Thymus (tissue), 11 donors: ENCODE results near the gene XG. TPM values are rescaled to one million over a fixed set of nuclear protein-coding genes. Genes with fewer than 3 reads are reported as not detected.
"Not testable (repeated sequence)": the region's sequence is repeated elsewhere in the genome, so short reads cannot be mapped to it uniquely, and the experiment has no call there.

Source experiments
- DNase-seq, 9 donors: peaks; one replicate each; pipeline ENCODE4 v3.0.0-alpha.2; 2013; ENCODE audit warnings: low spot score in 9 of 9, low read depth in 6 of 9, missing footprints in 1 of 9
- H3K27ac ChIP-seq, 2 donors: one replicate each; pipeline ENCODE4 v1.5.1; 2013; ENCODE audit warnings: control low read depth in 1 of 2, low read depth in 1 of 2, low read length in 1 of 2, mild to moderate bottlenecking in 1 of 2, moderate library complexity in 1 of 2
- H3K27me3 ChIP-seq, 2 donors: one replicate each; pipeline ENCODE4 v1.5.1; 2013; ENCODE audit warnings: low read length in 1 of 2; ENCODE audit not compliant: control insufficient read depth in 2 of 2, insufficient read depth in 1 of 2
- H3K36me3 ChIP-seq, 2 donors: one replicate each; pipeline ENCODE4 v1.5.1; 2013; ENCODE audit warnings: low read length in 1 of 2, mild to moderate bottlenecking in 1 of 2, moderate library complexity in 1 of 2; ENCODE audit not compliant: control insufficient read depth in 2 of 2, insufficient read depth in 2 of 2
- H3K4me1 ChIP-seq, 2 donors: one replicate each; pipeline ENCODE4 v1.5.1; 2013; ENCODE audit warnings: low read length in 2 of 2; ENCODE audit not compliant: control insufficient read depth in 2 of 2, insufficient read depth in 2 of 2
- H3K4me3 ChIP-seq, 2 donors: one replicate each; pipeline ENCODE4 v1.5.1; 2013; ENCODE audit warnings: low read length in 2 of 2, control low read depth in 1 of 2, mild to moderate bottlenecking in 1 of 2
- H3K9me3 ChIP-seq, 2 donors: one replicate each; pipeline ENCODE4 v1.5.1; 2013; ENCODE audit warnings: low read length in 1 of 2, mild to moderate bottlenecking in 1 of 2; ENCODE audit not compliant: control insufficient read depth in 2 of 2, insufficient read depth in 1 of 2
- WGBS: extraction: QIAGEN DNeasy Blood & Tissue Kit; methylation state at CpG from one replicate; pipeline ENCODE4 v1.1.7; 2013; 5-methylcytosine and 5-hydroxymethylcytosine counted together
- polyA plus RNA-seq: library from polyadenylated mRNA; stranded (reverse); fragments of 200-250 nt; gene quantifications from one replicate; pipeline ENCODE4 v1.2.3, GENCODE V29; 2013
- total RNA-seq: library from RNA; stranded (reverse); fragments of 120-200 nt; gene quantifications from one replicate; pipeline ENCODE4 v1.2.4, GENCODE V29; 2013
- donor health status: healthy.

Gene XG
- total and polyA plus RNA-seq, 2 donors: 1.0 to 1.3 TPM

DNA sequence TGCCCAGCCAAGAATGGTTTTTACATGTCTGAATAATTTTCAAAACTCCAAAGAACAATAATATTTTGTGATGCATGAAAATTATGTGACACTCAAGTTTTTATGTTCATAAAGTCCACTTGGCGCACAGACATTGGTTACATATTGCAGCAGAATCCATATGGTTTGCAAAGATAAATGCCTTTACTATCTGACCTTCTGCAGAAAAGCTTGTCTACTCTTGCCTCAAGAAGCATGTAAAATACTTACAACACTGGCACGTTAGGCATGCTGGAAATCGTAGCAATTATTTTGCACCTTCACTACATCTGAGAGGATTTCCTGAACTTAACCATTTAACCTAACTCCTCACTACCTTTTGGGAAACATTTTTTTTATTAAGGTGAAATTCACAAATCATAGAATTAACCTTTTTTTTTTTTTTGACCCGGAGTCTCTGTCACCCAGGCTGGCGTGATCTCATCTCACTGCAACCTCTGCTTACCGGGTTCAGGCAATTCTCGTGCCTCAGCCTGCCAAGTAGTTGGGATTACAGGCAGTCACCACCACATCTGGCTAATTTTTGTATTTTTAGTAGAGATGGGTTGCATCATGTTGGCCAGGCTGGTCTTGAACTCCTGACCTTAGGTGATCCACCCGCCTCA is 3.5 kb upstream of the XG start:
- H3K27ac ChIP-seq: no peak overlapping the region
- 89% methylated on average over 8 of the region's 8 CpGs for WGBS
- H3K9me3 ChIP-seq: peaks cover 0 to 3% of the 10 kb centered on the region in 2 donors
- peaks cover 5 to 7% of the 10 kb centered on the region in 2 donors for H3K36me3 ChIP-seq
- H3K4me1 ChIP-seq: peaks cover 0 to 9% of the 10 kb centered on the region in 2 donors
- no peak for DNase-seq
- no peaks in the 10 kb centered on the region for H3K27me3 ChIP-seq
- H3K4me3 ChIP-seq: no peak overlapping the region

DNA sequence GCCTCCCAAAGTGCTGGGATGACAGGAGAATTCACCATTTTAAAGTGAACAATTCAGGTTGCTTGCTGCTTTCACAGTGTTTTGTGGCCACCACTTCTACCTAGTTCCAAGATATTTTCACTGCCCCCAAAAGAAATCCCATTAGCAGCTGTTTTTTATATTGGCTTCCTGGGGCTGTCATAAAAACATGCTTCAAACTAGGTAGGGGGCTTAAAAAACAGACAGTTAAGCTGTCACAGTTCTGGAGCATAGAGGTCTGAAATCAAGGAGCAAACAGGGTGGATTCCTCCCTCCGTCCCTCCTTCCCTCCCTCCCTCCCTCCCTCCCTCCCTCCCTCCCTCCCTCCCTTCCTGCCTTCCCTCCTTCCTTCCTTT is 3.0 kb upstream of the XG start:
- peaks cover 2% of the 10 kb centered on the region in 2 donors for H3K36me3 ChIP-seq
- no peak overlapping the region for H3K4me3 ChIP-seq
- H3K9me3 ChIP-seq: peaks cover 0 to 3% of the 10 kb centered on the region in 2 donors
- H3K27ac ChIP-seq: no peak overlapping the region
- no peak for DNase-seq
- H3K27me3 ChIP-seq: no peaks in the 10 kb centered on the region
- whole genome bisulfite sequencing: 89% methylated on average over 1 of the region's 1 CpG
- H3K4me1 ChIP-seq: peaks cover 0 to 9% of the 10 kb centered on the region in 2 donors

DNA sequence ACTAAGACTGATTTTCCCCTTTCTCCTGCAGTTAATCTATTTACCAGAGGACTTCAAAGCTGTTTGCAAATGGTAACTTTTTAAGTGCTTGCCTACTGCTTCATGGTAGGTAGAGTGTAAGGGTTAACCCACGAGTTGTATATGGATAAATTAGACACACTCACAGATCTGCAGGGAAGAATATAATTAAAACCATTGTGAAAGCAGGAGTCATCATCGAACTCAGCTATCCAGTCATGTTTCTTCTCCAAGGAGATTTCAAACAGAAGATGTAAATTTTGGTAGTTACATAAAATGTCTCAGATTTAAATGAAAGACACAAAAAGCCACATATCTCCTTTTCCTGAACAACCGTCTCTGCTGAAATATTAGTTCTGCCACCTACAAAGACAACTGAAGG is 549 bp upstream of the XG start:
- no peaks in the 10 kb centered on the region for H3K36me3 ChIP-seq
- no peak for DNase-seq
- peaks cover 0 to 3% of the 10 kb centered on the region in 2 donors for H3K9me3 ChIP-seq
- H3K4me3 ChIP-seq: no peak overlapping the region
- WGBS: 58% methylated on average over 3 of the region's 3 CpGs
- no peaks in the 10 kb centered on the region for H3K27me3 ChIP-seq
- peaks cover 0 to 9% of the 10 kb centered on the region in 2 donors for H3K4me1 ChIP-seq
- H3K27ac ChIP-seq: no peak overlapping the region

DNA sequence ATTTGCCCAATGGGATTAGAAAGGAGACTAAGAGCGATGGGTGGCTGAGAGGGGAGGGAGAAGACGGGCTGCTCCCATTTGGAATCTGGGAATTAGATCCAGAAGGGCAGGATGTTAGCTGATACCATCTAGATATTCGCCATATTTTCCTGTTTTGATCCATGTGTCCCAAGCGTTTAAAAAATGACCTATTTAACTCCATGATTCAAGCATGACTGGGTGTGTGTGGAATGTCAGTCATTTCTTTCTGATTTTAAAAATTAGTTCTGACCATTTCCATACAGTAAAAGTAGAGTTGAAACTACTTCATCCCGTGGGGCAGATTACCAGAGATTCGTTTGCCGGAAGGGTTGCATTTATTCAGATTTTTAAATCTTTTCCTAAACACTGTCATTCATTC is 601 bp downstream of the XG start:
- H3K27me3 ChIP-seq, DNase-seq, H3K9me3 ChIP-seq, H3K4me3 ChIP-seq, H3K27ac ChIP-seq, H3K36me3 ChIP-seq: not testable (repeated sequence)
- WGBS: 96% methylated on average over 6 of the region's 7 CpGs
- H3K4me1 ChIP-seq: peaks cover 5 to 16% of the 10 kb centered on the region in 2 donors

DNA sequence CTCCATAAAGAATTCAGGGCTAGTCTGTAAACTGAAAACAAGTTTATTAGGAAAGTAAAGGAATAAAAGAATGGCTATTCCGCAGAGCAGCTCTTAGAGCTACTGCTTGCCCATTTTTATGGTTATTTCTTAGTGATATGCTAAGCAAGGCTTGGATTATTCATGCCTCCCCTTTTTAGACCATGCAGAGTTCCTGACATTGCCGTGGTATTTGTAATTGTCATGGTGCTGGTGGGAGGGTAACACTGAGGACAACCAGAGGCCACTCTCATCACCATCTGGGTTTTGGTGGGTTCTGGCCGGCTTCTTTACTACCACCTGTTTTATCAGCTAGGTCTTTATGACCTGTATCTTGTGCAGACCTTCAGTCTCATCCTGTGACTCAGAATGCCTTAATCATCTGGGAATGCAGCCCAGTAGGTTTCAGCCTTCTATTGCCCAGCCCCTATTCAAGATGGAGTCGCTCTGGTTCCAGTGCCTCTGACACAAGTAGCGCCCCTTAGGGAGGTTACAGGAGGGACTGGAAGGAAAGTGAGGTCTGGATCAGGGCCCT is 3.4 kb downstream of the XG start:
- peaks cover 5 to 15% of the 10 kb centered on the region in 2 donors for H3K4me1 ChIP-seq
- not testable (repeated sequence) for H3K4me3 ChIP-seq, H3K36me3 ChIP-seq, H3K9me3 ChIP-seq, DNase-seq, H3K27ac ChIP-seq, H3K27me3 ChIP-seq
- 93% methylated on average over 5 of the region's 5 CpGs for WGBS

DNA sequence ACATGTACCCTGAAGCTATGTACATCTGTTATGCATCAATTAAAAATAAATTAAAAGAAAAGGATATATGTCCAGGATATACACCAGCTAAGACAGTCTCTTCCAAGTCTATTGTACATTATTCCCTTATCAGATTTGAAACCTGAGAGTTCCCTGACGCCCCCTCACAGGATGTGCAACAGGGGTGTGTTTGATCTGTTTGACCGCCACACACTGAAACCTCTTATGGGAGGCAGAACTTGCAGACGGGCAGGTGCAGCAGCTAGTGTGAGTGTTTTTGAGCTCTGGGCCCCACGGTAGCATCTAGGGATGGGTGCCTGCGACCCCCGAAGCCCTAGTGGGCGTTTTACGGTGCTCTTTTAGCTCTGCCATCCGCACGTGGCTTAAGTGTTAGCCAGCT is 4.7 kb downstream of the XG start:
- peak in 4 of 9 donors; percentile 13 to 58 (median 23) for DNase-seq
- H3K36me3 ChIP-seq: no peaks in the 10 kb centered on the region
- 58% methylated on average over 10 of the region's 10 CpGs for WGBS
- H3K4me1 ChIP-seq: peaks cover 5 to 11% of the 10 kb centered on the region in 2 donors
- H3K9me3 ChIP-seq: no peaks in the 10 kb centered on the region
- no peak overlapping the region for H3K27ac ChIP-seq
- H3K4me3 ChIP-seq: no peak overlapping the region
- no peaks in the 10 kb centered on the region for H3K27me3 ChIP-seq

DNA sequence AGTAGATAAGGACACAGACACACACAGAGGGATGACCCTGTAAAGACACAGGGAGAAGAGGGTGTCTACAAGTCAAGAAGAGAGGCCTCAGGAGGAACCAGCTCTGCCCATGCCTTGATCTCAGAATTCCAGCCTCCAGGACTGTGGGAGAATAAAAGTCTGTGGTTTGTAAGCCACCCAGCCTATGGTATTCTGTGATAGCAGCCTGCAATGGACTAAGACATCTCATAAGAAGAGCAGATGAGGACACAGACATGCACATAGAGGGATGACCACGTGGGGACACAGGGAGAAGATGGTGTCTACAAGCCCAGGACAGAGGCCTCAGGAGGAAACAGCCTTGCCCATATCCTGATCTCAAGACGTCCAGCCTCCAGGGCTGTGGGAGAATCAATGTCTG is 9.4 kb downstream of the XG start:
- H3K4me3 ChIP-seq: no peak overlapping the region
- H3K36me3 ChIP-seq: no peaks in the 10 kb centered on the region
- H3K9me3 ChIP-seq: no peaks in the 10 kb centered on the region
- no peak for DNase-seq
- H3K27me3 ChIP-seq: no peaks in the 10 kb centered on the region
- peaks cover 5 to 7% of the 10 kb centered on the region in 2 donors for H3K4me1 ChIP-seq
- 84% methylated on average over 2 of the region's 2 CpGs for WGBS
- no peak overlapping the region for H3K27ac ChIP-seq

- not testable (repeated sequence) for H3K4me3 ChIP-seq, H3K27me3 ChIP-seq, H3K4me1 ChIP-seq, H3K27ac ChIP-seq, H3K9me3 ChIP-seq, DNase-seq, H3K36me3 ChIP-seq
- WGBS: 93% methylated on average over 4 of the region's 4 CpGs
Measured at GRCh38 chrX:2762671-2763070, 10.8 kb downstream of the XG start.

GRCh38 chrX:2764766-2765548 is 13.1 kb downstream of the XG start:
- H3K36me3 ChIP-seq, H3K4me1 ChIP-seq, H3K4me3 ChIP-seq, H3K27ac ChIP-seq, H3K27me3 ChIP-seq, DNase-seq, H3K9me3 ChIP-seq: not testable (repeated sequence)
- 84% methylated on average over 19 of the region's 19 CpGs for WGBS
